LNCAP (cell line): ENCODE data around the gene RANBP6.

Source experiments
- TF ChIP-seq, protein P1 (sequence below): fragments of 450-650 bp; IDR thresholded peaks from 2 replicates; pipeline ENCODE4 v1.5.1; 2017; ENCODE audit warnings: mild to moderate bottlenecking

The RANBP6 gene

DNA sequence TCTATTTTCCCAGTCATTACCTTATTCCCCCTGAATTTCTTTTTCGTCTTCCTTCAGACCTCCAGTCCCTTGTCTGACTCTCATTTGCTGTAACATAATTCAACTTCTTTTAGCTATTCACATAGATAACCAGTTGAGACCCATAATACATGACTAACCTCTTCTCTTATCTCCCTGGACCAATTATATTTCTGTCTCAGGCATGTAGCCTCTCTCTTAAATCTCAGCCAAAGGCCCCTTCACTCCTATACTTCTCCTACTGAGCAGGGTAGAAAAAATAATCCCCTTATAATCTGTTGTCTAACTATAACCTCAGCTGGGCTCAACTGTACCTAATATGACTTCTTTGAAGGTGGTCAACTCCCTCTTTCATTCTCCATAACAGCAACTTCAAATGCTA lies 20.9 kb downstream of the RANBP6 start:
- TF ChIP-seq, protein P1, sequence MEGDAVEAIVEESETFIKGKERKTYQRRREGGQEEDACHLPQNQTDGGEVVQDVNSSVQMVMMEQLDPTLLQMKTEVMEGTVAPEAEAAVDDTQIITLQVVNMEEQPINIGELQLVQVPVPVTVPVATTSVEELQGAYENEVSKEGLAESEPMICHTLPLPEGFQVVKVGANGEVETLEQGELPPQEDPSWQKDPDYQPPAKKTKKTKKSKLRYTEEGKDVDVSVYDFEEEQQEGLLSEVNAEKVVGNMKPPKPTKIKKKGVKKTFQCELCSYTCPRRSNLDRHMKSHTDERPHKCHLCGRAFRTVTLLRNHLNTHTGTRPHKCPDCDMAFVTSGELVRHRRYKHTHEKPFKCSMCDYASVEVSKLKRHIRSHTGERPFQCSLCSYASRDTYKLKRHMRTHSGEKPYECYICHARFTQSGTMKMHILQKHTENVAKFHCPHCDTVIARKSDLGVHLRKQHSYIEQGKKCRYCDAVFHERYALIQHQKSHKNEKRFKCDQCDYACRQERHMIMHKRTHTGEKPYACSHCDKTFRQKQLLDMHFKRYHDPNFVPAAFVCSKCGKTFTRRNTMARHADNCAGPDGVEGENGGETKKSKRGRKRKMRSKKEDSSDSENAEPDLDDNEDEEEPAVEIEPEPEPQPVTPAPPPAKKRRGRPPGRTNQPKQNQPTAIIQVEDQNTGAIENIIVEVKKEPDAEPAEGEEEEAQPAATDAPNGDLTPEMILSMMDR = no peak

- TF ChIP-seq, protein P1 = no peak
Measured at GRCh38 chr9:5988265-5988664, 27.2 kb downstream of the RANBP6 start.

DNA sequence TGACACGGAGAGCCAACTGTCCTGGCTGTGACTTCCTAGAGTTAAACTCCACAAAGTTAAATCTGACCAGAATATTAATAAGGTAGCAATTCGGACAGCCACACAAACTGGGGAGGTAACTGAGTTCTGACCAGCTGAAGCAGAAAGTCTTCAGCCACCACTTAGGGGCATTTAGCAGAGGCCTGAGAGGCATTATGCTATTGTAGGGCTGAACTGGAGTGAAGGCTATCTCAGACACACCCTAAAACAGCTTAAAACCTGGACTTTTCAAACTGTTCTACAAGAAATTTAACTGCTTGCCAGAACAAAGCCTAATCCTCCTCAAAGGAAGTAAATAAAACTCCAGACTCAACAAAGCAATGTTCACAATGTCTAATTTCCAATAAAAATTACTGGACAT lies 32.4 kb downstream of the RANBP6 start:
- TF ChIP-seq, protein P1 = no peak

- TF ChIP-seq, protein P1 = no peak
Measured at GRCh38 chr9:5982317-5982716, 33.1 kb downstream of the RANBP6 start.

DNA sequence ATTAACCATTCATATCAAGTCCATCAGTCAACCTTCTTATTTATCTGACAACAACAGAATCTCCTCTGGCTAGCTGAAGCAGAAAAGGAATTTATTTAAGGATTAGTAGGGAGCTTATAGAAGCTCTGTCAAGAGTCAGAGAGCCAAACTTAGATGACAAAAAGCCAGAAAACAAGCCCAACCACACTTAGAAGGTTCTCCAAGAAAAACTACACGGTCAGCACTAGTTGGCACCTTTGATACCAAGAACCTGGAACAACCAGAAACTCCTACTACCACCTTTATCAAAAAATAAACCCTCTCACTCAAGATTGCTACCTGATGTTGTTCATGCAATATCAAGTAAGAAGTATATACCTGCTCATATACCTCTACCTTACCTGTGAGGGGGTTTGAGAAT lies 36.9 kb downstream of the RANBP6 start:
- TF ChIP-seq, protein P1 = no peak

DNA sequence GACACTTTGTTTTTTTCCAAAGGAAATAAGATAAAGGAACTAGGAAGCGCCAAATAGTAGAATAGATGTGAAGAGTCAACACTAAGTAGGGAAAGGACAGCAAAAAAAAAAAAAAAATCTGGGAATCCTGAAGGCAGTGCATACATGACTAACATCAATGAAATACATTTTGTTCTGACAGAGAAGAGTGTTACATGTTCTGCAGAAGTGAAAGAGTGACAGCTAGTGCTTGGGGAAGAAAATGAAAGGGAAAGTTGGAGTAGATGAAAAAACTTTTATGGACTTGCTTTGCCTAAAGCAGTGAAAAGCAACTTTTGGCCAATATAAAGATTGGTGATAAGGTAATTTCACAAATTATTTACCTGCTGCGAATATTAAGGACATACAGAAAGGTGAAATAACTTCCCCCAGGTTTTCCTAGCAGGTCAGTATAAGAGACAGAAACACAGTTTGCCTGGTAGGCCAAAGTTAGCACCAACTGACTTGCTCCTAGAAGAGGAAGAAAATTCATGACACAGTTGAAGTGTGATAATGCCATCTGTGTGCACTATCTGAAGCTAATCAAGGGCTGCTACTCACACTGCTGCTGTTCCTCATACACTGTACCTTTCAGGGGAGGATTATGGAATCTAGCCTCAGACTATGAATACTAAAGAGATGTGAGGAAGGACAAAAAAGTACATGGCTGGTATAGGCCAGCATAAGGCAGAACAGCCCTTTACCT lies 38.6 kb downstream of the RANBP6 start:
- TF ChIP-seq, protein P1 = peak; percentile 29; the same call in 1 of the 2 replicates

- TF ChIP-seq, protein P1 = no peak
Measured at GRCh38 chr9:5971740-5972139, 43.7 kb downstream of the RANBP6 start.
